Pancreas (tissue), 10 donors: ENCODE results near the gene KRT16. TPM values are rescaled to one million over a fixed set of nuclear protein-coding genes. Genes with fewer than 3 reads are reported as not detected.
"Not testable (repeated sequence)": the region's sequence is repeated elsewhere in the genome, so short reads cannot be mapped to it uniquely, and the experiment has no call there.

ENCODE experiments used
- ATAC-seq, 4 donors: fragments of 200-7000 bp; cut with Tn5 transposase; one replicate each; pipeline versions ENCODE4 v1.8.0 to v1.9.1; 2020; ENCODE audit warnings: mild to moderate bottlenecking in 4 of 4, moderate library complexity in 4 of 4
- DNase-seq, 6 donors: peaks; one replicate each; pipeline ENCODE4 v3.0.0-alpha.2; 2020
- FAIRE-seq: peaks from 2 replicates; lab custom pipeline; 2012; peaks lifted over from hg19 to GRCh38; lab: Jason Lieb, UNC
- H3K27ac ChIP-seq, 4 donors: fragments of 200-600 bp; sonication (generic); 1 replicate in 3 of 4; 2 replicates in 1 of 4; pipeline versions ENCODE4 v1.5.0 to v1.8.0; 2020
- H3K27me3 ChIP-seq, 4 donors: fragments of 200-600 bp; one replicate each; pipeline ENCODE4 v1.8.0; 2021
- H3K36me3 ChIP-seq, 3 donors: fragments of 200-600 bp; sonication (generic) in 1 of 3; one replicate each; pipeline versions ENCODE4 v1.5.0 to v1.8.0; 2020 to 2021
- H3K4me1 ChIP-seq, 3 donors: fragments of 200-600 bp; one replicate each; pipeline ENCODE4 v1.8.0; 2021
- H3K4me3 ChIP-seq, 4 donors: fragments of 200-600 bp; sonication (generic) in 2 of 4; one replicate each; pipeline versions ENCODE4 v1.5.0 to v1.8.0; 2020 to 2021
- H3K9me3 ChIP-seq, 4 donors: fragments of 200-600 bp; one replicate each; pipeline ENCODE4 v1.8.0; 2021
- WGBS, 2 donors: extraction: QIAGEN DNeasy Blood & Tissue Kit; methylation state at CpG; one replicate each; pipeline ENCODE4 v1.1.7; 2013; 5-methylcytosine and 5-hydroxymethylcytosine counted together
- intact Hi-C, 3 donors: fragments of 100-400 bp; cut with DNase I; formaldehyde crosslinking; loops; one replicate each; pipeline versions ENCODE4 v1.11.1 to v1.14.2; 2022
- polyA plus RNA-seq, 2 donors: library from polyadenylated mRNA; stranded (reverse); fragments of 200-250 nt; gene quantifications; one replicate each; pipeline ENCODE4 v1.2.3, GENCODE V29; 2013
- total RNA-seq, 6 donors: library from RNA; stranded (reverse); fragmentation: NEBNext Ultra II Directional in 4 of 6; extraction: Animal tissue kit (Norgen Biotek cat#: 25700) in 4 of 6; gene quantifications; one replicate each; pipeline versions ENCODE4 v1.2.1 to v1.2.4, GENCODE V29; 2021 to 2023
- TF ChIP-seq, protein P1 (sequence below), 4 donors: fragments of 200-600 bp; sonication (generic) in 3 of 4; IDR thresholded peaks; one replicate each; pipeline versions ENCODE4 v1.5.0 to v1.8.0; 2021; ENCODE audit warnings: antibody characterized with exemption in 4 of 4
- donor health status: healthy with polysubstance abuse.
- donor health status: DM: no; HTN: no; CAD: no; lungs with moderate emphysema.
- donor health status: DM: no; HTN: no; CAD: no.
- donor health status: control.
- donor health status: control.
- donor health status: Bipolar disorder and iron deficiency.
- donor health status: DM: yes; HTN: yes; CAD: no.
- donor health status: DM: no; HTN: no; CAD: no.
- donor health status: DM: no; HTN: no; CAD: no.
- donor health status: DM: yes; HTN: yes; CAD: no.

KRT16 gene
- total and polyA plus RNA-seq, 8 donors, result 0.05 to 0.61 (median 0.24) TPM; not detected in 4

DNA sequence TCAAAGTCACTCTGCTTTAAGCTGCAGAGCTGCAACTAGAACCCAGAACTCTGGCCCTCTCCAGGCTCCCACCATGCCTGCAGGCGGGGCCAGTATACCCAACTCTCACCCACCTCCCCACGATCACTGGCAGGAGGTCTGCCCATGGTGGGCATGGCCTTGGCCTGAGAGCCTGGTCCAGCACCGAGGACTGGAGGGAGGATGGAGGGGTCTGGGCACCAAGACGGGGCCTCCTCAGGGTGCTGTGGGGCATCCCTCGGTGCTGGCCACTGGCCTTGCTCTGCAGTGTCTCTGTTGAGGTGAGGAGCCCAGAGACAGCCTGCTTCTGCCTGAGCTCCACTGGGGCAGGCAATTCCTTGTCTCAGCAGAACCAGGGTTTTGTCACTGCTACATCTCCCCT is 1.5 kb upstream of the KRT16 start:
- FAIRE-seq (no peak), ATAC-seq (no peak), DNase-seq (no peak)
- 74 to 75% methylated on average over 5 of the region's 5 CpGs for WGBS, 2 donors
- no peaks in the 10 kb centered on the region for H3K36me3 ChIP-seq
- intact Hi-C loops, result no loop called here
- H3K27me3 ChIP-seq, result no peaks in the 10 kb centered on the region
- no peaks in the 10 kb centered on the region for H3K4me1 ChIP-seq
- H3K4me3 ChIP-seq, result no peak overlapping the region
- H3K27ac ChIP-seq, result no peak overlapping the region
- H3K9me3 ChIP-seq, result no peaks in the 10 kb centered on the region
- TF ChIP-seq, protein P1, sequence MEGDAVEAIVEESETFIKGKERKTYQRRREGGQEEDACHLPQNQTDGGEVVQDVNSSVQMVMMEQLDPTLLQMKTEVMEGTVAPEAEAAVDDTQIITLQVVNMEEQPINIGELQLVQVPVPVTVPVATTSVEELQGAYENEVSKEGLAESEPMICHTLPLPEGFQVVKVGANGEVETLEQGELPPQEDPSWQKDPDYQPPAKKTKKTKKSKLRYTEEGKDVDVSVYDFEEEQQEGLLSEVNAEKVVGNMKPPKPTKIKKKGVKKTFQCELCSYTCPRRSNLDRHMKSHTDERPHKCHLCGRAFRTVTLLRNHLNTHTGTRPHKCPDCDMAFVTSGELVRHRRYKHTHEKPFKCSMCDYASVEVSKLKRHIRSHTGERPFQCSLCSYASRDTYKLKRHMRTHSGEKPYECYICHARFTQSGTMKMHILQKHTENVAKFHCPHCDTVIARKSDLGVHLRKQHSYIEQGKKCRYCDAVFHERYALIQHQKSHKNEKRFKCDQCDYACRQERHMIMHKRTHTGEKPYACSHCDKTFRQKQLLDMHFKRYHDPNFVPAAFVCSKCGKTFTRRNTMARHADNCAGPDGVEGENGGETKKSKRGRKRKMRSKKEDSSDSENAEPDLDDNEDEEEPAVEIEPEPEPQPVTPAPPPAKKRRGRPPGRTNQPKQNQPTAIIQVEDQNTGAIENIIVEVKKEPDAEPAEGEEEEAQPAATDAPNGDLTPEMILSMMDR (IDR thresholded peaks at IDR 0.05), result no peak

DNA sequence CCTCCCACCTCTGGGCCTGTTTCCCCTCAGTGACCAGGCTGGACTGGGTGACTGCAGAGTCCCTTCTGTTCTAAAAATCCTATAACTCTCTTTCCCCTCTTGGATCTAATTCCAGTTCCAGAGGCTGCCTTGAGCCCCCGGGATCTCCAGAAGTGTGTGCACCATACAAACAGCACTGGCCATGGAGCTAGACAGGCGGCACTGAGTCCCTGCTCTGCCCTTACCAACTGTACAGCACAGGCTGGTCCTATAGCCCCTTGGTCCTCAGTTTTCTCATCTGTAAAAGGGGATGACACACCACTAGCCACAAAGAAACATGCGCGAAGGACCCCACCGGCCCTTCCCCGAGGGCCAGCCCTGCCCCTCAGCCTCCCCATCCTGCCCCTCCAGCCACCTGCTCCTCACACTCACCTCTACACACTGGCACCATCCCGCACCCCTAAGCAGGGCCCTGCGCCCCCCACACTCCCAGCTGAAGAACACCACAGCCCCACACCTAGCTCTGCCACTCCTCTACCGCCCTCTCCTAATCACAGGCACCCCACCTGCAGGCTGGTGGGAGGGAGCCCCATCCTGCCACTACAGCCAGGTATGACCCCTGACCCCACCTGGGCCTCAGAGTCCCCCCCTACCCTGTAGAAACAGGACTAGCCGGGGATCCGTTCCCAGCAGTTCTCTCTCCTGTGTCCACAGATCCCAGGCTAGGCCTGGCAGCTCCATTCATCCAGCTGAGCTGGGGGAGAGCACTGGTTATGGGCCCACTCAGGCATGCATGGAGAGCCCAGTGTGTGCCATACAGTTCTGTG is 913 bp upstream of the KRT16 start:
- DNase-seq, result no peak
- H3K4me3 ChIP-seq, result no peak overlapping the region
- intact Hi-C loops, result no loop called here
- TF ChIP-seq, protein P1 (IDR thresholded peaks at IDR 0.05), result no peak
- no peaks in the 10 kb centered on the region for H3K4me1 ChIP-seq
- no peak overlapping the region for H3K27ac ChIP-seq
- no peaks in the 10 kb centered on the region for H3K27me3 ChIP-seq
- 64 to 71% methylated on average over 9 to 11 of the region's 11 CpGs for WGBS, 2 donors
- ATAC-seq, result no peak
- H3K9me3 ChIP-seq, result no peaks in the 10 kb centered on the region
- FAIRE-seq, result no peak
- H3K36me3 ChIP-seq, result no peaks in the 10 kb centered on the region

DNA sequence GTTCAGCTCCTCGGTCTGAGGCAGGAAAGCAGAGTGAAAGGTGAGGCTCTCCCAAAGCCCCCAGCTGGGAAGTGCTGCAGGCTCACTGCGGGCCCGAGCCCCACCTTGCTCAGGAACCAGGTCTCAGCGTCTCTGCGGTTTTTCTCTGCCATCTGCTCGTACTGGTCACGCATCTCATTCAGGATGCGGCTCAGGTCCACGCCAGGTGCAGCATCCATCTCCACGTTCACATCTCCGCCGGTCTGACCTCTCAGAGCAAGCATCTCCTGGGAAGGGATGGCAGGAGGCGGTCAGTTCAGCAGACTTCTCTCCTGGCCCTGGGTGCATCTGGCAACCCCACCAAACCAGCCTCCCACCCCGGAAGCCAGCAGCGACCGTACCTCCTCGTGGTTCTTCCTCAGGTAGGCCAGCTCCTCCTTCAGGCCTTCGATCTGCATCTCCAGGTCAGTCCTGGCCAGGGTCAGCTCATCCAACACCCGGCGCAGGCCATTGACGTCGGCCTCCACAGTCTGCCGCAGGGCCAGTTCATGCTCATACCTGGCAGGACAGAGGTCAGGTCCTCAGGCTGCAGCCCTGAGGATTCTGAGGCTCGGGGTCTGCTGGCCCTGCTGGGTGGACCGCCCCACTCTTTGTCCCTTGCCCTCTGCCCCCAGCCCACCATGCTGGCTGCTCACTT is 1.5 kb downstream of the KRT16 start:
- DNase-seq (no peak), FAIRE-seq (no peak), ATAC-seq (no peak)
- H3K9me3 ChIP-seq, result no peaks in the 10 kb centered on the region
- no peak overlapping the region for H3K27ac ChIP-seq
- H3K4me1 ChIP-seq, result no peaks in the 10 kb centered on the region
- no peaks in the 10 kb centered on the region for H3K27me3 ChIP-seq
- H3K4me3 ChIP-seq, result no peak overlapping the region
- TF ChIP-seq, protein P1 (IDR thresholded peaks at IDR 0.05), result no peak
- H3K36me3 ChIP-seq, result no peaks in the 10 kb centered on the region
- intact Hi-C loops, result no loop called here
- WGBS, 2 donors, result 69 to 75% methylated on average over 25 of the region's 25 CpGs

DNA sequence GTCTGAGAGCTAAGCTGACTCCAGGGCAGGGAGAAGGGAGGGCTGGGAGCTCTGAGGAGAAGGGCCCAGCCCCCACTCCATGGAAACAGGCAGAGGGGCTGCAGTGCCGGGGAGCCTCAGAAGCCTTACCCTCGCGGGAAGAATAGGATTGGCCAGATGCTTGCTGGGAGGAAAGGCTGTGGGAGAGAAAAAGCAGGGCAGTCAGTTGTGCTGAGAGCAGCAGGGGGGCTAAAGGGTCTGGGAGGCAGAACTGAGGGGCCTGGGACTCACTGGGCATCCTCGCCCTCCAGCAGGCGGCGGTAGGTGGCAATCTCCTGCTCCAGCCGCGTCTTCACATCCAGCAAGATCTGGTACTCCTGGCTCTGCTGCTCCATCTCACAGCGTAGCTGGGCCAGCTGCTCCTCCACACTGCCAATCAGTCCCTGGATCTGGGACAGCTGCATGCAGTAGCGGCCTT is 2.5 kb downstream of the KRT16 start:
- 8 to 20% methylated on average over 9 to 10 of the region's 10 CpGs for WGBS, 2 donors
- intact Hi-C loops, result not testable (repeated sequence)

DNA sequence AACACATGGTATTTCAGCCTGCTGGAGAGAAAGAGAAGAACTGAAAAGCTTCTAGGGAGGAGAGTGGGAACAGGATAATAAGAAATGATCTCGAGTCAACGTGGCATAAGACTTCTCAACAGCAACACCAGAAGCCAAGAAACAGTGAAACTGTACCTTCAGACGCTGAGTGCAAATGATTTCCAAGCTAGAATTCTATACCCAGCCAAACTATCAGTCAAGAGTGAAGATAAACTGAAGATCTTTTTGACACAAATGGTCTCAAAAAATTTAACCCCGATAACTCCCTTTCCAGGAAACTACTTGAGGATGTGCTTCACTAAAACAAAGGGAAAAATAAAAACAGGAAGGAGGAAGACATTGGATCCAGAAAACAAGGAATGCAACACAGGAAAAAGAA is 5.6 kb downstream of the KRT16 start:
- H3K36me3 ChIP-seq, DNase-seq, H3K9me3 ChIP-seq, FAIRE-seq, ATAC-seq, H3K4me3 ChIP-seq, H3K27ac ChIP-seq, intact Hi-C loops, H3K4me1 ChIP-seq, H3K27me3 ChIP-seq: not testable (repeated sequence)
- WGBS, 2 donors, result 55 to 67% methylated on average over 4 of the region's 4 CpGs

More for the DNA sequence above, 2.5 kb downstream of the KRT16 start:
- not testable (repeated sequence) for H3K4me1 ChIP-seq, H3K9me3 ChIP-seq, H3K27me3 ChIP-seq, H3K27ac ChIP-seq, H3K4me3 ChIP-seq, H3K36me3 ChIP-seq, FAIRE-seq, DNase-seq, ATAC-seq
